A673 (cell line): ENCODE results near the gene STK31. TPM values are rescaled to one million over a fixed set of nuclear protein-coding genes. Genes with fewer than 3 reads are reported as not detected.

Source experiments
- BruUV-seq: library from RNA; stranded (reverse); fragments of 400-500 nt; replicated peaks from 2 replicates; lab custom pipeline; 2021; lab: Mats Ljungman, UMichigan
- CTCF ChIA-PET: fragments of 300-600 bp; sonication (Branson Sonifier 250); formaldehyde crosslinking; loops from one replicate; lab custom pipeline; 2022; ENCODE audit warnings: antibody characterized with exemption; lab: Charles Lee
- POLR2A ChIA-PET: fragments of 300-600 bp; sonication (Branson Sonifier 250); formaldehyde crosslinking; loops from one replicate; lab custom pipeline; 2022; ENCODE audit warnings: antibody characterized with exemption; ENCODE audit not compliant: low non-redundant PET; lab: Charles Lee
- DNase-seq: peaks from one replicate; pipeline ENCODE4 v3.0.0-alpha.2; 2015; ENCODE audit warnings: low spot score
- H3K27ac ChIP-seq: fragments of 200-600 bp; sonication (generic); 2 replicates; pipeline ENCODE4 v1.5.1; 2016; ENCODE audit warnings: mixed run types, low read depth, mild to moderate bottlenecking, mixed read lengths, antibody characterized with exemption, low read length; ENCODE audit not compliant: poor library complexity, severe bottlenecking
- H3K27me3 ChIP-seq: fragments of 200-600 bp; sonication (generic); replicated peaks from 2 replicates; pipeline ENCODE4 v1.6.1; 2017; ENCODE audit warnings: mixed run types, low read depth, mild to moderate bottlenecking, mixed read lengths, antibody characterized with exemption, low read length; ENCODE audit not compliant: insufficient read depth, poor library complexity
- H3K36me3 ChIP-seq: fragments of 200-600 bp; sonication (generic); 2 replicates; pipeline ENCODE4 v1.6.1; 2016; ENCODE audit warnings: mixed run types, mild to moderate bottlenecking, mixed read lengths, antibody characterized with exemption, low read length; ENCODE audit not compliant: insufficient read depth, poor library complexity, severe bottlenecking
- H3K4me1 ChIP-seq: fragments of 200-600 bp; sonication (generic); 2 replicates; pipeline ENCODE4 v1.6.1; 2017; ENCODE audit warnings: mixed run types, mild to moderate bottlenecking, mixed read lengths, antibody characterized with exemption, low read length; ENCODE audit not compliant: insufficient read depth, poor library complexity, severe bottlenecking
- H3K4me3 ChIP-seq: fragments of 200-600 bp; sonication (generic); 2 replicates; pipeline ENCODE4 v1.5.1; 2016; ENCODE audit warnings: low read depth, mixed run types, mild to moderate bottlenecking, mixed read lengths, low read length; ENCODE audit not compliant: poor library complexity, severe bottlenecking
- H3K9me3 ChIP-seq: fragments of 200-600 bp; sonication (generic); 2 replicates; pipeline ENCODE4 v1.6.1; 2016; ENCODE audit warnings: mixed run types, low read depth, mild to moderate bottlenecking, mixed read lengths, antibody characterized with exemption, low read length; ENCODE audit not compliant: poor library complexity, severe bottlenecking
- EZH2 ChIP-seq: fragments of 200-600 bp; sonication (generic); IDR thresholded peaks from 2 replicates; pipeline ENCODE4 v1.6.1; 2017; ENCODE audit warnings: borderline replicate concordance, low read depth, mild to moderate bottlenecking, mixed read lengths, antibody characterized with exemption, low read length; ENCODE audit not compliant: poor library complexity, severe bottlenecking
- intact Hi-C: fragments of 100-400 bp; cut with micrococcal nuclease; formaldehyde crosslinking; loops from one replicate; pipeline ENCODE4 v1.10.0; 2022; ENCODE audit not compliant: unreplicated experiment
- total RNA-seq: library from RNA; stranded (reverse); gene quantifications from 2 replicates; pipeline ENCODE4 v1.2.3, GENCODE V29; 2021
- TF ChIP-seq, protein P1 (sequence below): fragments of 300-800, 200-600 bp; sonication (generic); conservative IDR thresholded peaks from 2 replicates; pipeline ENCODE4 v1.5.1; 2017; ENCODE audit warnings: low read depth, mild to moderate bottlenecking, antibody characterized with exemption, low read length, moderate library complexity, mixed read lengths

Gene STK31
- total RNA-seq, 1 experiment from 2014 or later = 0.34 TPM

- Histone ChIP-seq H3K4me3 (no peak overlapping the region), H3K27me3 (no peaks in the 10 kb centered on the region), H3K9me3 (no peaks in the 10 kb centered on the region), H3K36me3 (no peaks in the 10 kb centered on the region), H3K27ac (no peak overlapping the region), H3K4me1 (no peaks in the 10 kb centered on the region)
- ChIA-PET CTCF (no interaction called here), POLR2A (no interaction called here)
- no peak for DNase-seq
- intact Hi-C loops = no loop called here
- BruUV-seq = no TSS peak
- no peak for TF ChIP-seq EZH2
- TF ChIP-seq, protein P1, sequence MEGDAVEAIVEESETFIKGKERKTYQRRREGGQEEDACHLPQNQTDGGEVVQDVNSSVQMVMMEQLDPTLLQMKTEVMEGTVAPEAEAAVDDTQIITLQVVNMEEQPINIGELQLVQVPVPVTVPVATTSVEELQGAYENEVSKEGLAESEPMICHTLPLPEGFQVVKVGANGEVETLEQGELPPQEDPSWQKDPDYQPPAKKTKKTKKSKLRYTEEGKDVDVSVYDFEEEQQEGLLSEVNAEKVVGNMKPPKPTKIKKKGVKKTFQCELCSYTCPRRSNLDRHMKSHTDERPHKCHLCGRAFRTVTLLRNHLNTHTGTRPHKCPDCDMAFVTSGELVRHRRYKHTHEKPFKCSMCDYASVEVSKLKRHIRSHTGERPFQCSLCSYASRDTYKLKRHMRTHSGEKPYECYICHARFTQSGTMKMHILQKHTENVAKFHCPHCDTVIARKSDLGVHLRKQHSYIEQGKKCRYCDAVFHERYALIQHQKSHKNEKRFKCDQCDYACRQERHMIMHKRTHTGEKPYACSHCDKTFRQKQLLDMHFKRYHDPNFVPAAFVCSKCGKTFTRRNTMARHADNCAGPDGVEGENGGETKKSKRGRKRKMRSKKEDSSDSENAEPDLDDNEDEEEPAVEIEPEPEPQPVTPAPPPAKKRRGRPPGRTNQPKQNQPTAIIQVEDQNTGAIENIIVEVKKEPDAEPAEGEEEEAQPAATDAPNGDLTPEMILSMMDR = no peak
Observed at GRCh38 chr7:23759671-23760391, 49.8 kb downstream of the STK31 start.

- BruUV-seq = no TSS peak
- intact Hi-C loops = no loop called here
- CTCF ChIA-PET = no interaction called here
Observed at GRCh38 chr7:23765943-23766342, 55.9 kb downstream of the STK31 start.

GRCh38 chr7:23767514-23767913 lies 57.5 kb downstream of the STK31 start:
- Histone ChIP-seq H3K27ac (no peak overlapping the region), H3K9me3 (no peaks in the 10 kb centered on the region), H3K4me3 (no peak overlapping the region), H3K36me3 (no peaks in the 10 kb centered on the region), H3K4me1 (no peaks in the 10 kb centered on the region), H3K27me3 (no peaks in the 10 kb centered on the region)
- CTCF ChIA-PET = no interaction called here
- DNase-seq = no peak
- intact Hi-C loops = no loop called here
- BruUV-seq = no TSS peak
- POLR2A ChIA-PET = no interaction called here
- no peak for TF ChIP-seq EZH2
- TF ChIP-seq, protein P1 = no peak

More at GRCh38 chr7:23765943-23766342, 55.9 kb downstream of the STK31 start:
- TF ChIP-seq EZH2 = no peak
- TF ChIP-seq, protein P1 = no peak
- Histone ChIP-seq H3K4me1 (no peaks in the 10 kb centered on the region), H3K4me3 (no peak overlapping the region), H3K36me3 (no peaks in the 10 kb centered on the region), H3K9me3 (no peaks in the 10 kb centered on the region), H3K27me3 (no peaks in the 10 kb centered on the region), H3K27ac (no peak overlapping the region)
- DNase-seq = no peak
- POLR2A ChIA-PET = no interaction called here
